ELF-1 (cell line): Measurements from ENCODE around the gene HOMER2.
"Not testable (repeated sequence)": the region's sequence is repeated elsewhere in the genome, so short reads cannot be mapped to it uniquely, and the experiment has no call there.

Experiments used
- DNase-seq: peaks from one replicate; pipeline ENCODE4 v3.0.0-alpha.2; 2016; ENCODE audit warnings: low read depth, low spot score

Gene HOMER2

DNA sequence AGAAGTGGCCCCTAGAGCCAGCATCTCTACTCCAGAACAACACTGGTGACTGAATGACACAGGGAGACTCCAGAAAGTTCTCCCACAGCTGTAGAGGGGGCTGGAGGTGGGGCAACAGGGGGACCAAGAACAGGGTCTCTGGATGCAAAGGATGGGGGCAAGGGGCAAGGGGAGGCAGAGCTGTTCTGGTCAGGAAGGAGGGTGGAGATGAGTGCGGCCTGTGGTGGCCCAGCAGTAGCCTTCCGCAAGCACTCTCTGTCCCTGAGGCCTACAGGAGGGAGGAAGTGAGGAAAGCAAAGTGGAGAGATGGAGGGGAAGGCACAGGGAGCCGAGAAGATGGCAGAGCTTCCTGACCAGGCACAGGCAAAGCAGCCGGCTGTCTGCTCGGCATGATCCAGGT, 56.5 kb downstream of the HOMER2 start:
- no peak for DNase-seq

DNA sequence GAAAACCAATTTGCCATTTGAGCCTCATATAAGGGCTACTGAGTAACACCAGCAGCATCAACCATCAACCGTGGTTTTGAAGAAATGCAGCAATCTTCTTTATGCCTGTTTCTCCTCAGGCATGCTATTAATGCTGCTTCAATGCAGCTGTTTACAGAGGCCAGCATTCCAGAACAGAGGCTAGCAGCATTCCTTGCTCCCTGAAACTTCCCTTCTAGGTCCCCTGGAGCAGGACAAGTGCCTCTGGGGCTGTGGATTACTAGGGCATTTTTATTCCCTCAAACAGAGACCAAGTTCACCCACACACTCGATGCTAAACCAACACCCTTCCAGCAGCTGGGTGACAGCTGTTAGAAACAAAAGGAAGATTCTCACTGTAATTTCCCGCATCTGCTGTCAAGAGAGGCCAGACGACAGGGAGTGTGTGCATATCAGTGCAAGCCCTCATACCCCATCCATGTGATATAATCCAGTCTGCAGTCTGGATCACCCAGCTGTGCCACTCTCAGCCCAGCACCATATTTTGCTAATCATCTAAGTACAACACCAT, 57.5 kb downstream of the HOMER2 start:
- peak; percentile 69 for DNase-seq

- not testable (repeated sequence) for DNase-seq
Measured at GRCh38 chr15:82893473-82893872, 59.0 kb downstream of the HOMER2 start.

DNA sequence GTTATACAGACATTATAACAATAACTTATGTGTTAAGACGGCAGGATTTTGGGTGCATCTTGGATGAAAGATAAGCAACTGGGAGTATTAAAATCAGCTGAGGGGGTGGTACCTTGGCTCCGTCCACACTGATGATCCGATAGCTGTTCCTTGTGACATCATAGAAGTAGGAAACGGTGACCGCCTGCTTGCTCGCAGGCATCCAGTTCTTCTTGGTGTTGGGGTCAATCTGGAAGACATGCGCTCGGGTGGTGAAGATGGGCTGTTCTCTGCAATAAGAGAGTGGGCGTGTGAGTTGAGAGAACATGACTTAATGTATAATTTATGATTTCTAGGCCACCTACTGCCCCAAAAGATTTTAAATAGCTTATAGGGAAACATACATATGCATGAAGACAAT, 59.9 kb downstream of the HOMER2 start:
- no peak for DNase-seq

- DNase-seq, result no peak
Measured at GRCh38 chr15:82890995-82891390, 61.5 kb downstream of the HOMER2 start.

DNA sequence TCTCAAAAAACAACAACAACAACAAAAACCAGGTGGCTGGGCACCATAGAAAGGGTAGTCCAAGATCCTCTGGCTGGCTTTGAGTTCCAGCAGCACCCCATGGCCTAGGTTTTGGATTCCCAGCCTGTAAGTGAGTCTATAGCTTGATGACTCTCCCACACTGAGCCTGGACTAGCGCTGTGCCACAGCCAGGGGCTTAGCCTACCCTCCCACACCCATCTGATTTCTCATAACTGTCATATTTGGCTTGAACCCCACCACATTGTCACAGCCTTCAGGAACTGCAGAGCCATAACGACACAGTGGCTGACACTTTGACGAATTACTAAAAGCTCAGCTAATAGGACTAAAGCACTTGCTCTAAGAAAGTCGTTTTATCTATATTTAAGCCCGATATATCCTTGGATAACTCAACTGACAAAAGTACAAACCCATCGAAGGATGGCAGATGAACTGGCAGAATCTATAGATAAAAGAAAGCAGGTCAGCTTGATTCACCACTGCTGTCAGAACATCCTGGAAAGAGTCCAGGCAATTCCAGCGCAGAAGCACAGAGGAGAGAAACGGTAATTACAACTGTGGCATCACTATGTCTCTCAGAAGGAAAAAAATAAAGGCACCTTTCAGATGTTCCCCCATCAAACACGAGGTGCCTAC, 62.1 kb downstream of the HOMER2 start:
- no peak for DNase-seq

DNA sequence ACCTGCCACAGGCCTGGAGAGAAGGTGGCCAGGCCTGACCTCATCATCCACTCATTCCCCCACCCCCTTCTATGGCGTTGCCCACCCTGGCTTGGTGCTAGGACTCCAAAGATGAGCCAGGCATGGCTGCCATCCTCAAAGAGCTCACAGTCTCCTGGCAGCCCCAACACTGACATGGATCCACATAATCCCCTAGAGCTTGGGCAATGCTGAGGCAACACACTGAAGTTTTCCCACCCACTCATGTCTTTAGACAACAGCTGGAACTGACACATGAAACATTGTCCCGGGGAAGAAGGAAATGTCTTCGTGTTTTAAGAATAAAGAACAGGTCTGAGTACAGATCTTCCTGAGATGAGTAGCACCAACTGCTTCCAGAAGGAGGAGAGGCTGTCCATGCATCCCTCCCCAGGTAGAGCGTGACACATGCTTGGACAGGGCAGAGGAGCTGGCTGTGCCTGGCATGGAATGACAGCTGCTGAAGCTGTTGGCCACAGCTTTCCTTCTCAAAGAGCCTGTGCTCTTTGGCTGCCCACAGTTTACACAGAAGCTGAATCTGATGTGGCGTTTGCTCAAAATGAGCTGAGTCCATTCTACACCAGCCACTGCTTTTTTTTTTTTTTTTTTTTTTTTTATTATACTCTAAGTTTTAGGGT, 70.1 kb downstream of the HOMER2 start:
- DNase-seq, result no peak

DNA sequence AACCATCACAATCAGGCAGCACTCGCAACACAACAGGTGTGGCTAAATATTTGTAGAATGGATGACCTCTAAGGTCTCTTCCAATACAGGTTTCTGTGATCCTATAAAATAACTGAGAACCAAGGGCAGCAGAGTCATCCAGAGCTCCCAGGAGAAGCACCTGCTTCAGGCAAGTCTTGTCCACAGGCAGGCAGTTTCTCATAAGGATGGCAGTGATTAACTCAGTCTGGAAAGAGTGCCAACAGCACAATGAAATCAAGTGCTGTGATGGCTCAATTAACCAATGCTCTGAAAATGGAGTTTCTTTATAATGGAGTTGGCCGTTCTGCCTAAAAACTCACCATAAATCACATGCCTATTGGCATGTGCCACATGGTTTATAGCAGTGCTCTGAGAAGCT, 70.8 kb downstream of the HOMER2 start:
- DNase-seq, result no peak

DNA sequence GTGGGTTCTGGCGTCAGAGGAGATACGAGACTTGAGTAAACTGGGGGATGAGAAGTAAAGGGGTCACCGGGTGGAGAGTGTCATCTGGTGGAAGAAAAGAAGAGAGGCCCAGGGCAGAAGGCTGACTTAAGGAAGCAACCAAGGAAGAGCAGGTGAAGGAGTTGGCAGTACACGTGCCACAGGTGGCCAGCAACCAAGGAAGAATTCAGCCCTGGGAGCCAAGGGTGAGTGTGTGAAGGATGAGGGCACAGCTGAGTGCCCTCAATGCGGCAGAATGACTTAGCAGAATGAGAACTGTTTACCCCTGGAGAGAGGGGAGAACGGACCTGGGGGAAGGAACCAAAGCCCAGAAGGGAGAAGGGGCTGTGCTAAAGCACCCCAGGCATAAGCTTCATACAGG, 71.8 kb downstream of the HOMER2 start:
- no peak for DNase-seq

GRCh38 chr15:82878325-82878724, 74.2 kb downstream of the HOMER2 start:
- DNase-seq, result no peak

DNA sequence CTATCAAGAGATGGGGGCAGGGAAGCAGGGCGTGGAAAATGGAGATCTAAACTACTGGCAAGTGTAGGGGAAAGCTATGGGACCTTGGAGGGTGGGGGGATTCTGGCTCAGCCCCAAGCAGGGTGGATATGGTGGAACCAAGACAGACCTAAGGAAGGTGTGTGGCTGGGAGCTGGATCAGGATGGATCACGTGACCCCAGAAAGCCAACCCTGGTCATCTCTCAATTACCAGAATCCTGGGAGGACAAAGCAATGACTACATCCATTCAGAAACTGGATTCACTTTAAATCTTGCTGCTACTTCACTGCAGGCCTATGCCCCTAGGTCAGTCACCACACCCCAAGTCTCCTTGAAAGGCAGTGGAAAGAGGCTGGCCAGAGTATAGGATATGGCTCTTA, 74.7 kb downstream of the HOMER2 start:
- no peak for DNase-seq

DNA sequence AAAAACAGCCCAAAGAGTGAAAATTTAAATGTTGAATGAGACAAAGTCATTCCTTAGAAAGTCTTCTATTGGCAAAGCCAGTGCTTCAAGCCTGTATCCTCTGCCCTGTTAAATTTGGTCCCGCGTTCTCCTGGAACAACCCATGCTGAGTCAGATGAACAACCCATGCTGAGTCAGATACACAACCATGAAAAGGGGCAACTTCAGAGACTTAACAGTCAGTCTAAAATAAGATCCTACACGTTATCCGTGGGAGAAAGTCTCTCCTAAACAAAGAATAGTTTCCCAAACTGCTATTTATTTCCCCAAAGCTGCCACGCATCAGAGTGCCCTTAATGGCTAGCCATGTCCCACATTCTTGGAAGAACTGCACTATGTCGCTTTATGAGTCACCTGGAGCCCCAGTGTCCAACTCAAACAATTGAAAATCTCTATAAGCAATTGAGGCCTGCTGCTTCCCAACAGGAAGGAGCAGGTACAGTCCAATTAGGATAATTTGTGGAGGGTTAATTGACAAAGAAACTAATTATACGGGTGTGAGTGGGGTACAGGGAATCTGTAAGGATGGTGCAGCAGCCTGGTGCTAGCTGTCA, 77.0 kb downstream of the HOMER2 start:
- DNase-seq, result no peak

- DNase-seq, result no peak
Measured at GRCh38 chr15:82874961-82875360, 77.6 kb downstream of the HOMER2 start.

DNA sequence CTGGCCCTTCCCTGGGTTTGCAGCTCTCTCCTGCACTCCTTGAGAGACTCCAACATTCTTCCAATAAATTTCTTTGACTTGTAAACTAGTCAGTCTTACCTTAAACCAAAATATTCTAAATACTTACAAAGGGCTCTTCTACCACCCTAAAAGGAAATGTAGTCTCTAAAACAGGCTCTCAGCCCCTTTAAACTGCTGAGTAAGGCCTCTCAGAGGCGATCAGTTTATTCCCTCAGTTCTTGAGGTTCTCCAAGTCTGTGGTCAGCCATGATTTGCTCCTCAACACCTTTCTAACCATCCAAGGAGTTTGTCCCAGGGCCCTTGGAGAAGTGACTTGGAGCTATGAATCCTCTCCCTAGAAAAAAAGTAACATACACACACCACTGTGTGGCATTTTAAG, 78.3 kb downstream of the HOMER2 start:
- DNase-seq, result no peak

- DNase-seq, result no peak
Measured at GRCh38 chr15:82873000-82873680, 79.4 kb downstream of the HOMER2 start.

GRCh38 chr15:82871832-82872484, 80.6 kb downstream of the HOMER2 start:
- DNase-seq, result no peak

GRCh38 chr15:82871358-82871757, 81.2 kb downstream of the HOMER2 start:
- DNase-seq, result no peak

DNA sequence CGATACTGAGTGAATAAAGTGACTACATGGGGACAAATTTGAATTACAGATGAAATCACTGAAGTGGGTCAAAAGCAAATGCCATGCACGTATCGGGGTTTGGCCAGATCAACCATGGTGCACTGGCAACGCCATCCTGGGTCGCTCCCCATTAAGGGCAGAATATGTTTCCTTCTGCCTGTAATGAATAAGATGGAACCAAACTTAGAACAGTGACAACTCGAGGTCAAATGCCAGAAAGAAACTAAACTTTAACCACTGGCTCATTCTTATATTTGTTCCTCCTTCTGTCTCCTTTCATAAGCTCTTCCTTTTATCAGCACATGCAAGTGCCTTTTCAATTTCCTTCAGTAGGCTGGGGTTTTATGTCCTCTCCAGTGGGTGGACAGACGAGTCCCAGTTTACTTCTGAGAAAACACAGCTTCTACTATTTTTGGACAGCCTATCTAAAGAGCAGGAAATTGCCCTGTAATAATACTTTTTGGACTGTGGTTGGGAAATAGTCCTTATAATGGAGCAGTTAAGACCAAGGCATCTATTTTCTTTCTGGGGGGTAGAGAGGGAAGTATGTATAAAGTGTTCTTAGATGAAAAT, 81.7 kb downstream of the HOMER2 start:
- no peak for DNase-seq

GRCh38 chr15:82865981-82866380, 86.5 kb downstream of the HOMER2 start:
- DNase-seq, result not testable (repeated sequence)

- DNase-seq, result not testable (repeated sequence)
Measured at GRCh38 chr15:82865581-82865980, 86.9 kb downstream of the HOMER2 start.

GRCh38 chr15:82864967-82865366, 87.6 kb downstream of the HOMER2 start:
- DNase-seq, result no peak
